Measurements from ENCODE around the gene ALDH3B1.
"Not testable (repeated sequence)": the region's sequence is repeated elsewhere in the genome, so short reads cannot be mapped to it uniquely, and the experiment has no call there.

ALDH3B1 gene

GRCh38 chr11:68010090-68011041 lies at the start of gene ALDH3B1:
Gene ALDH3B1, plus strand, starts transcription at chr11:68010327. Its CDS starts 4,971 bp downstream, at chr11:68015298.
- DNase-seq (ENCODE audit: low spot score) = no peak

GRCh38 chr11:67963217-67963616 lies 46.9 kb upstream of the ALDH3B1 start:
- DNase-seq (ENCODE audit: low spot score) = not testable (repeated sequence)

- not testable (repeated sequence) for DNase-seq (ENCODE audit: low spot score)
These were observed 46.2 kb upstream of the ALDH3B1 start for GRCh38 chr11:67963879-67964278.

- not testable (repeated sequence) for DNase-seq (ENCODE audit: low spot score)
These were observed 45.4 kb upstream of the ALDH3B1 start for GRCh38 chr11:67964746-67965145.

- not testable (repeated sequence) for DNase-seq (ENCODE audit: low spot score)
These were observed 44.2 kb upstream of the ALDH3B1 start for GRCh38 chr11:67965830-67966348.

- DNase-seq (ENCODE audit: low spot score) = not testable (repeated sequence)
These were observed 35.4 kb upstream of the ALDH3B1 start for GRCh38 chr11:67974746-67975145.

- not testable (repeated sequence) for DNase-seq (ENCODE audit: low spot score)
These were observed 31.2 kb upstream of the ALDH3B1 start for GRCh38 chr11:67978766-67979418.

GRCh38 chr11:67981226-67981625 lies 28.9 kb upstream of the ALDH3B1 start:
- DNase-seq (ENCODE audit: low spot score) = not testable (repeated sequence)

- not testable (repeated sequence) for DNase-seq (ENCODE audit: low spot score)
These were observed 27.8 kb upstream of the ALDH3B1 start for GRCh38 chr11:67982255-67982857.

- DNase-seq (ENCODE audit: low spot score) = no peak
These were observed 26.2 kb upstream of the ALDH3B1 start for GRCh38 chr11:67983951-67984350.

GRCh38 chr11:67985302-67985701 lies 24.8 kb upstream of the ALDH3B1 start:
- DNase-seq (ENCODE audit: low spot score) = not testable (repeated sequence)

- DNase-seq (ENCODE audit: low spot score) = not testable (repeated sequence)
These were observed 19.4 kb upstream of the ALDH3B1 start for GRCh38 chr11:67990546-67991346.

- DNase-seq (ENCODE audit: low spot score) = not testable (repeated sequence)
These were observed 18.6 kb upstream of the ALDH3B1 start for GRCh38 chr11:67991347-67992121.

GRCh38 chr11:67993821-67994220 lies 16.3 kb upstream of the ALDH3B1 start:
- not testable (repeated sequence) for DNase-seq (ENCODE audit: low spot score)

GRCh38 chr11:67994387-67994786 lies 15.7 kb upstream of the ALDH3B1 start:
- DNase-seq (ENCODE audit: low spot score) = not testable (repeated sequence)

GRCh38 chr11:67995129-67995528 lies 15.0 kb upstream of the ALDH3B1 start:
- DNase-seq (ENCODE audit: low spot score) = not testable (repeated sequence)

GRCh38 chr11:67995579-67995978 lies 14.5 kb upstream of the ALDH3B1 start:
- DNase-seq (ENCODE audit: low spot score) = not testable (repeated sequence)

- no peak for DNase-seq (ENCODE audit: low spot score)
These were observed 14.1 kb upstream of the ALDH3B1 start for GRCh38 chr11:67996051-67996450.

GRCh38 chr11:67996622-67997474 lies 13.3 kb upstream of the ALDH3B1 start:
- no peak for DNase-seq (ENCODE audit: low spot score)

Data from kidney capillary endothelial cell (primary cell).